Measurements from ENCODE around the gene DUSP19. TPM values are rescaled to one million over a fixed set of nuclear protein-coding genes. Genes with fewer than 3 reads are reported as not detected.

DUSP19 gene
- total RNA-seq, 1 experiment from 2014 or later = 0.66 TPM

- H3K36me3 ChIP-seq (replicated peaks; ENCODE audit: control insufficient read depth, insufficient read depth, low read length) = no peaks in the 10 kb centered on the region
- H3K4me3 ChIP-seq (ENCODE audit: insufficient read depth, low read depth, low read length) = no peak overlapping the region
- no peak for DNase-seq
These were observed 10.8 kb downstream of the DUSP19 start for GRCh38 chr2:183089192-183089851.

GRCh38 chr2:183091318-183091953 lies 12.9 kb downstream of the DUSP19 start:
- Histone ChIP-seq H3K27me3 (ENCODE audit: control insufficient read depth, insufficient read depth, low read length) (no peaks in the 10 kb centered on the region), H3K36me3 (replicated peaks; ENCODE audit: control insufficient read depth, insufficient read depth, low read length) (no peaks in the 10 kb centered on the region), H3K4me3 (ENCODE audit: insufficient read depth, low read depth, low read length) (no peak overlapping the region)
- DNase-seq = no peak

More at GRCh38 chr2:183089192-183089851, 10.8 kb downstream of the DUSP19 start:
- H3K27me3 ChIP-seq (ENCODE audit: control insufficient read depth, insufficient read depth, low read length) = no peaks in the 10 kb centered on the region

GRCh38 chr2:183091954-183092345 lies 13.4 kb downstream of the DUSP19 start:
- Histone ChIP-seq H3K27me3 (ENCODE audit: control insufficient read depth, insufficient read depth, low read length) (no peaks in the 10 kb centered on the region), H3K36me3 (replicated peaks; ENCODE audit: control insufficient read depth, insufficient read depth, low read length) (no peaks in the 10 kb centered on the region), H3K4me3 (ENCODE audit: insufficient read depth, low read depth, low read length) (no peak overlapping the region)
- DNase-seq = no peak

- Histone ChIP-seq H3K27me3 (ENCODE audit: control insufficient read depth, insufficient read depth, low read length) (no peaks in the 10 kb centered on the region), H3K36me3 (replicated peaks; ENCODE audit: control insufficient read depth, insufficient read depth, low read length) (no peaks in the 10 kb centered on the region), H3K4me3 (ENCODE audit: insufficient read depth, low read depth, low read length) (no peak overlapping the region)
- no peak for DNase-seq
These were observed 15.5 kb downstream of the DUSP19 start for GRCh38 chr2:183093857-183094657.

GRCh38 chr2:183105402-183106134 lies 27.0 kb downstream of the DUSP19 start:
- Histone ChIP-seq H3K4me3 (ENCODE audit: insufficient read depth, low read depth, low read length) (no peak overlapping the region), H3K36me3 (replicated peaks; ENCODE audit: control insufficient read depth, insufficient read depth, low read length) (no peaks in the 10 kb centered on the region), H3K27me3 (ENCODE audit: control insufficient read depth, insufficient read depth, low read length) (no peaks in the 10 kb centered on the region)
- DNase-seq = no peak

- H3K4me3 ChIP-seq (ENCODE audit: insufficient read depth, low read depth, low read length) = no peak overlapping the region
- H3K36me3 ChIP-seq (replicated peaks; ENCODE audit: control insufficient read depth, insufficient read depth, low read length) = no peaks in the 10 kb centered on the region
- no peak for DNase-seq
- H3K27me3 ChIP-seq (ENCODE audit: control insufficient read depth, insufficient read depth, low read length) = no peaks in the 10 kb centered on the region
These were observed 34.0 kb downstream of the DUSP19 start for GRCh38 chr2:183112577-183112976.

- Histone ChIP-seq H3K36me3 (replicated peaks; ENCODE audit: control insufficient read depth, insufficient read depth, low read length) (no peaks in the 10 kb centered on the region), H3K4me3 (ENCODE audit: insufficient read depth, low read depth, low read length) (no peak overlapping the region), H3K27me3 (ENCODE audit: control insufficient read depth, insufficient read depth, low read length) (no peaks in the 10 kb centered on the region)
- no peak for DNase-seq
These were observed 35.1 kb downstream of the DUSP19 start for GRCh38 chr2:183113630-183114029.

- H3K36me3 ChIP-seq (replicated peaks; ENCODE audit: control insufficient read depth, insufficient read depth, low read length) = no peaks in the 10 kb centered on the region
These were observed 38.7 kb downstream of the DUSP19 start for GRCh38 chr2:183117226-183117625.

GRCh38 chr2:183123117-183123958 lies 44.8 kb downstream of the DUSP19 start:
- Histone ChIP-seq H3K36me3 (replicated peaks; ENCODE audit: control insufficient read depth, insufficient read depth, low read length) (no peaks in the 10 kb centered on the region), H3K4me3 (ENCODE audit: insufficient read depth, low read depth, low read length) (peak overlapping the region; percentile 82), H3K27me3 (ENCODE audit: control insufficient read depth, insufficient read depth, low read length) (no peaks in the 10 kb centered on the region)
- no peak for DNase-seq

More at GRCh38 chr2:183117226-183117625, 38.7 kb downstream of the DUSP19 start:
- Histone ChIP-seq H3K27me3 (ENCODE audit: control insufficient read depth, insufficient read depth, low read length) (no peaks in the 10 kb centered on the region), H3K4me3 (ENCODE audit: insufficient read depth, low read depth, low read length) (no peak overlapping the region)
- DNase-seq = no peak

- Histone ChIP-seq H3K4me3 (ENCODE audit: insufficient read depth, low read depth, low read length) (peak overlapping the region; percentile 82), H3K36me3 (replicated peaks; ENCODE audit: control insufficient read depth, insufficient read depth, low read length) (no peaks in the 10 kb centered on the region), H3K27me3 (ENCODE audit: control insufficient read depth, insufficient read depth, low read length) (no peaks in the 10 kb centered on the region)
- DNase-seq = no peak
These were observed 45.3 kb downstream of the DUSP19 start for GRCh38 chr2:183123959-183124221.

- no peaks in the 10 kb centered on the region for H3K27me3 ChIP-seq (ENCODE audit: control insufficient read depth, insufficient read depth, low read length)
- peak; percentile 69 for DNase-seq
- H3K4me3 ChIP-seq (ENCODE audit: insufficient read depth, low read depth, low read length) = peak within 1 kb of the TSS; percentile 82
- no peaks in the 10 kb centered on the region for H3K36me3 ChIP-seq (replicated peaks; ENCODE audit: control insufficient read depth, insufficient read depth, low read length)
These were observed 45.8 kb downstream of the DUSP19 start, which contains the start of gene NUP35 for GRCh38 chr2:183124222-183124956. NUP35 (plus strand) TSS chr2:183124443; CDS start chr2:183124458, 15 bp downstream.

- H3K27me3 ChIP-seq (ENCODE audit: control insufficient read depth, insufficient read depth, low read length) = no peaks in the 10 kb centered on the region
- peaks cover 2% of the 10 kb centered on the region; the same call in 1 of the 2 replicates for H3K36me3 ChIP-seq (replicated peaks; ENCODE audit: control insufficient read depth, insufficient read depth, low read length)
- H3K4me3 ChIP-seq (ENCODE audit: insufficient read depth, low read depth, low read length) = peak overlapping the region; percentile 82
These were observed 46.4 kb downstream of the DUSP19 start for GRCh38 chr2:183124957-183125255.

GRCh38 chr2:183125659-183126341 lies 47.3 kb downstream of the DUSP19 start:
- DNase-seq = no peak
- Histone ChIP-seq H3K4me3 (ENCODE audit: insufficient read depth, low read depth, low read length) (peak overlapping the region; percentile 17), H3K27me3 (ENCODE audit: control insufficient read depth, insufficient read depth, low read length) (no peaks in the 10 kb centered on the region), H3K36me3 (replicated peaks; ENCODE audit: control insufficient read depth, insufficient read depth, low read length) (peaks cover 2% of the 10 kb centered on the region; the same call in 1 of the 2 replicates)

More at GRCh38 chr2:183124957-183125255, 46.4 kb downstream of the DUSP19 start:
- no peak for DNase-seq
